GM12864 (cell line): ENCODE results near the gene PRRX1.

Source experiments
- DNase-seq: peaks from one replicate; pipeline ENCODE4 v3.0.0-alpha.2; 2011; ENCODE audit warnings: low read depth
- H3K4me3 ChIP-seq: 2 replicates; pipeline ENCODE4 v1.5.1; 2011; ENCODE audit warnings: mild to moderate bottlenecking, low read depth, low read length, control low read depth
- TF ChIP-seq, protein P1 (sequence below): IDR thresholded peaks from 2 replicates; pipeline ENCODE4 v1.5.1; 2011; ENCODE audit warnings: low read depth, mild to moderate bottlenecking, moderate library complexity, low read length, control low read depth, inconsistent platforms; ENCODE audit errors: missing control alignments

PRRX1 gene

DNA sequence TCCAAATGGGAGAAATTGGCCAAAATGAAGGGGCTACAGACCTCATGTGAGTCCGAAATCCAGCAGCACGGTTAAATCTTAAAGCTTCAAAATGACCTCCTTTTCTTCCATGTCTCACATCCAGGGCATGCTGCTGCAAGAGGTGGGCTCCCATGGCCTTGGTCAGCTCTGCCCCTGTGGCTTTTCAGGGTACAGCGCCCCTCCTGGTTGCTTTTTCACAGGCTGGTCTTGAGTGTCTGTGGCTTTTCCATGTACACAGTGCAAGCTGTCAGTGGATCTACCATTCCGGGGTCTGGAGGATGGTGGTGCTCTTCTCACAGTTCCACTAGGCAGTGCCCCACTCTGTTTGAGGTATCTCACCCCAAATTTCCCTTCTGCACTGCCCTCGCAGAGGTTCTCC lies 78.7 kb downstream of the PRRX1 start:
- TF ChIP-seq, protein P1, sequence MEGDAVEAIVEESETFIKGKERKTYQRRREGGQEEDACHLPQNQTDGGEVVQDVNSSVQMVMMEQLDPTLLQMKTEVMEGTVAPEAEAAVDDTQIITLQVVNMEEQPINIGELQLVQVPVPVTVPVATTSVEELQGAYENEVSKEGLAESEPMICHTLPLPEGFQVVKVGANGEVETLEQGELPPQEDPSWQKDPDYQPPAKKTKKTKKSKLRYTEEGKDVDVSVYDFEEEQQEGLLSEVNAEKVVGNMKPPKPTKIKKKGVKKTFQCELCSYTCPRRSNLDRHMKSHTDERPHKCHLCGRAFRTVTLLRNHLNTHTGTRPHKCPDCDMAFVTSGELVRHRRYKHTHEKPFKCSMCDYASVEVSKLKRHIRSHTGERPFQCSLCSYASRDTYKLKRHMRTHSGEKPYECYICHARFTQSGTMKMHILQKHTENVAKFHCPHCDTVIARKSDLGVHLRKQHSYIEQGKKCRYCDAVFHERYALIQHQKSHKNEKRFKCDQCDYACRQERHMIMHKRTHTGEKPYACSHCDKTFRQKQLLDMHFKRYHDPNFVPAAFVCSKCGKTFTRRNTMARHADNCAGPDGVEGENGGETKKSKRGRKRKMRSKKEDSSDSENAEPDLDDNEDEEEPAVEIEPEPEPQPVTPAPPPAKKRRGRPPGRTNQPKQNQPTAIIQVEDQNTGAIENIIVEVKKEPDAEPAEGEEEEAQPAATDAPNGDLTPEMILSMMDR, result no peak
- H3K4me3 ChIP-seq, result no peak overlapping the region
- no peak for DNase-seq

DNA sequence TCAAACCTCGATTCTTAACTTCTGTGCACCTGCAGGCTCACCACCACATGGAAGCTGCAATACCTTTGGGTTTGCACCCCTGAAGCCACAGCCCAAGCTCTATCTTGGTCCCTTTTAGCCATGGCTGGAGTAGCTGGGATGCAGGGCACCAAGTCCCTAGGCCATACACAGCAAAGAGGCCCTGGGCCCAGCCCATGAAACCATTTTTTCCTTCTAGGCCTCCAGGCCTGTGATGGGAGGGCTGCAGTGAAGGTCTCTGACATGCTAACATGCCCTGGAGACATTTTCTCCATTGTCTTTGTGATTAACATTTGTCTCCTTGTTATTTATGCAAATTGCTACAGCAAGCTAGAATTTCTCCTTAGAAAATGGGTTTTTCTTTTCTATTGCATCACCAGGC lies 79.2 kb downstream of the PRRX1 start:
- H3K4me3 ChIP-seq, result no peak overlapping the region
- no peak for DNase-seq
- TF ChIP-seq, protein P1, result no peak

GRCh38 chr1:170749549-170749948 lies 85.6 kb downstream of the PRRX1 start:
- H3K4me3 ChIP-seq, result no peak overlapping the region
- TF ChIP-seq, protein P1, result no peak
- DNase-seq, result no peak

- TF ChIP-seq, protein P1, result no peak
- no peak overlapping the region for H3K4me3 ChIP-seq
- DNase-seq, result no peak
Measured at GRCh38 chr1:170749959-170750358, 86.0 kb downstream of the PRRX1 start.

GRCh38 chr1:170755795-170756194 lies 91.9 kb downstream of the PRRX1 start:
- no peak overlapping the region for H3K4me3 ChIP-seq
- TF ChIP-seq, protein P1, result no peak
- DNase-seq, result no peak

DNA sequence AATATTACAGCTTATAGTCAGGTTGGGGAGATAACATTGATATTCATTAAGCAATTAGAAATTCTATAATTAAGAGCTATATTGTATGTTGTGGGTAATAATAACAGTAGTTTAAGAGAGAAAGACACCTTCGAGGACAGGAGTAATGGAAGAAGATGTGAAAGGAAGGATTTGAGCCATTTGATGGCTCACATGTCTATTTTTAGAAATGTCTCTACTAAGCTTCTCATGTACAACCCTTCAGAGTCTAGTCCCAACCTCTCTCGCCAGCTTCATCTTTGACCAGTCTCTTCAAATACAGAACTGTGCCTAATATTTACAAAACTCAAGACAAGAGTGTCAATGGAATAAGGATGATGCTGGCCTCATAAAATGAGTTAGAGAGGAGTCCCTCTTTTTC lies 95.1 kb downstream of the PRRX1 start:
- TF ChIP-seq, protein P1, result no peak
- H3K4me3 ChIP-seq, result no peak overlapping the region
- no peak for DNase-seq

- TF ChIP-seq, protein P1, result no peak
- DNase-seq, result no peak
- H3K4me3 ChIP-seq, result no peak overlapping the region
Measured at GRCh38 chr1:170765279-170765678, 101.3 kb downstream of the PRRX1 start.
